SK-N-DZ (cell line): ENCODE data around the gene ASIC3.

Experiments used
- DNase-seq: peaks from one replicate; pipeline ENCODE4 v3.0.0-alpha.2; 2015; ENCODE audit warnings: low spot score

The ASIC3 gene

DNA sequence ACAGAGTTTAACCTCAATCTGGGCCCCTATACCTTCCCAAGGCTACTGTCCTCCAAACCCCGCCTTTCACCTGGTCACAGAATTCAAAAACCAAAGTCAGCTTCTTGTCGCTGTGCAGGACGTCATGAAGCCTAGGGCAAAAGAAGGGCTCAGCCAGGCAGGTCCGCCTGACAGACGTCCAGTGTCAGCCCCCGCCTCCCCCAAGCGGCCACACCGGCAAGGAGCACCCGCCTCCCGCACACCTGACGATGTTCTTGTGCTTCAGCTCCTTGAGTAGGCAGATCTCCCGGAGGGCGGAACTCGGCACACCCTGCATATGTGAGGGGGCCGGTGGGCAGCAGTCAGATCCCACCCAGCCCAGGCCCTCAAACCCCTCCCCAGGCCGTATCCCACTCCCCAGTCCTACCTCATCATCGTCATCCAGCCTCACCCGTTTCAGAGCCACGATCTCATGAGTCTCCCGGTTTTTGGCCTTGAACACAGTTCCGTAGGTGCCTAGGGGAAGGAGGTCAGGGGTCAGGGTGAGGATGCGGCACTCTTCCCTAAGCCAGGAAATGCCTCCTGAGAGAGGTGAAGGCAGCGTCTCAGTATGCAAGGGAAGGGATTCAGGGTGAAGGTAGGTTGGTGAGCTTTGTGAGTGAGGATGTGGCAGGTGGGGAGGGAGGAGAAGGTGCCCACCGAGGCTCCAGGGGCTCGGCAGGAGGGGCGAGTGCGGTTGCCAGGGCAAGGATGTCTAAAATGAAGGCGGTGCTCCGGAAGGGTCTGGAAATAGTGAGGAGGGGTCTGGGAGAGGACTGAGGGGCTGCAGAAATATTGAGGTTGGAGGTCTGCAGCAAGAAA, 8.6 kb downstream of the ASIC3 start:
- no peak for DNase-seq

DNA sequence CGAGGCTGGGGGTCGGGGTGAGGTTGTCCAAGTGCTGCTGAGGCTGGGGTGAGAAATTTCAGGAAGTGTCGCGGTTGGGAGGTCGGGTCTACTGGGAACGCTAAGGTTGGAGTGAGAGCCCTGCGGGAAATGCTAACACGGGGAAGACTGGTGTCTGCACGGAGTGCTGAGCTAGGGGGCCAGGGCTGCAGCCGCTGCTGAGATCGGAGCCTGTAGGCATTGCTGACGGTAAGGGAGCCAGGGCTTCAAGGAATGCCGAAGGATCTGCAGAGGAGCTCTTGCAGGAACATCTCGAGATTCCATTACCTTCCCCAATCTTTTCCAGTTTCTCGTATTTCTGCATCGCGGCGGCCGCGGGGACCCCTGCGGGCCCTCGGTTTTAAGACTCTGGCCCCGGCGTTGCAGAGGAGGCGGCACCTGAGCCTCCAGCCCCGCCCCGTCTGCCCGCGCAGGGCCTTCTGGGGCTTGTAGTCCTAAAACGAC, 9.2 kb downstream of the ASIC3 start, which contains the start of gene CDK5:
TSS of gene CDK5 (minus strand) at position 392 of the 483 bp plus-strand sequence. CDS start at position 343, 49 bp downstream.
- no peak for DNase-seq

DNA sequence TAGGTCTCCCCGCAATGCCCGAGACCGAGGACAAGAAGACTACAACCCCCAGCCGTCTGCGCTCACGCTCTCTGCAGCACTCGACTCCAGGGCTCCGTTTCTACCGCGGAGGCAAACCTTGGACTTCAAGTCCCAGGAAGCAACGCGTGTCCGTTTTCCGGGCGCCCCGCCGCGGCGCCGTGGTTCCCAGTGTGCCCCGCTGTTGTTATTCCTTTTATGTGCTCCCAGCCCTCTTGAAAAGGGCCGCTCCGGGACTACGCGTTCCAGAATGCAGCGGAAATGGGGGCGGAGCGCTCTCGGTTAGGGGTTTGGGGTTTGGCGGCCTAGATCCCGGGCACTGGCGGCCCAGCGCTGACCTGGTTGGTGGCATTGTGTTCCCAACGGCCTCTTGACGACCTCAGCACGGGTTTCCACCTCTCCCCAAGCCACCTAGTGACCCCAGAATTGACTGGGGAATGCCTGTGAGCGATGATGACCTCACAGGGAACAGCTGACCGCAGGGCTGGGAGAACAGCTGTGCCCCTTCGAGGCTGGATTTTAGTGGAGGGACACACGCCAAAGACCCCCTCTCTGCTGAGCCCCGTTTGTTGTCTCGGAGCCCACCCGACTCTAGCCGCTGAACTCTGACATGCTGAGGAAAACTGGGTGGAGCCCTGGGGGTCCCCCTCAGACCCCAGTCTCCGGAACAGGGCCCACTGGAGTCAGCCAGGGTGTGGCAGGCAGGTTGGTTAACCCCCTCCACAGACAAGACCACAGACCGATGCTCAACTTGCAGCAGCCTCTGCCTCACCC, 9.9 kb downstream of the ASIC3 start:
- DNase-seq, result peak; percentile 100

DNA sequence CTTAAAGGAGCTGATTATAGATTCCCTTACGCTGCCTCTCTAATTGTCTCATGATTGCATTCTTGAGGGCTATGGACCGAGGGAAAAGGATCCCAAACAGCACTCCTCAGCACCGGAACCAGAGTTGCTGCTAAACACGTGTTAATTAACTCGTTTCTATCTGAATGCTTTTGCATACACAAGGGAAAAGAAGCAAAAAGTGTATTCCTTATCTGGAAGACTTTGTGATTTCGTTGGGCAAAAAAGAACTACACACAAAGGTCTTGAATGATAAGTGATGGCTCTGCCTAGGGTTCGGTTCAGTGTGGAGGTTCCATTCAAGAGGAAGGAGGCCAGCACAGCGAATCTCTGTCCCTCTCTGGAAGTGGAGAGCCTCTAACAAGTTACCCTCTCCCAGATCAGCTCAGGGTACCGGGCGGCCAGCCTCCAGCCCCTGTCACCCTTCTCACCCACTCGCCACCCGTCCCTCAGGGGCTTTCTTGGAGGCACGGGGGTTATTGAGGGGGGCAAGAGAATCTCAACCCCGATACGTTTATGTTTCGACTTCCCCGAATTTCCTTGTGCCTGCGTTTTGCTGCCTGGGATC, 10.5 kb downstream of the ASIC3 start:
- no peak for DNase-seq

DNA sequence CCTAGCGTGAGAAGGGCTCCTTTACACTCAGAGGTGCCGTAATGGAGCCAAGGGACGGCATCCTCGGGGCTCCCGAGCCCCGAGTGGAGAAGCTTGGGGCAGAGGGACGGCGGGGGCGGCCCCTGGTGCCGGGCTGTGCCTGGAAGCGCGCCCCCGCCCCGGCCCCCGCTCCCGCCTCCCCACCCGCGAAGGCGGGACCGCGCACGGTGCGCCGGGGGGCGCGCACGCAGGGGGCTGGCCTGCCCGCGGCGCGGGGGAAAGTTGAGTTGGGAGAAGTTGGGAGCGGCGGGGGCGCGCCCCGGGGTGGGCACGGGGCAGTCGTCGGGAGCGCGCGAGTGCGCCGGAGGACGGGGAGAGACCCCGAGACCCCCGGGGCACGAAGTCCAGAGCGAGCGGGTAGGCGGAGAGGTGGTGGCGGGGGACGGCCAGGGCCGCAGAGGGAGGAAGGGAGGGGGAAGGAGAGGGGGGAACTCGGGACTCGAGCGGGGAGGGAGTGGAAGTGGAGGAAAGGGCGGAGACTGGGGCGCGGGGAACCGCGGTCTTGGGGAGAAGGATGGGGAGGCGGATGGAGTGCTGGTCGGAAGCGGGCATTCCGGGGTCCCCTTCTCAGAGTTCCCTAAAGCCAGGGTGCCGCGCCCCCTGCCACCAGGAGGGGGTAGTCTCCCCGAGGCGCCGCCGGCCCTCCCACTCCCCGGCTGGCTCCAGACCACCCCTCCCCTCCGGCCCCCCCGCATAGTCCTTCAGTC, 11.2 kb downstream of the ASIC3 start, which contains the start of gene SLC4A2:
TSS of gene SLC4A2 (plus strand) at position 223 of the 746 bp plus-strand sequence. CDS start 2,399 bp downstream, outside the sequence.
- DNase-seq, result peak; percentile 70

DNA sequence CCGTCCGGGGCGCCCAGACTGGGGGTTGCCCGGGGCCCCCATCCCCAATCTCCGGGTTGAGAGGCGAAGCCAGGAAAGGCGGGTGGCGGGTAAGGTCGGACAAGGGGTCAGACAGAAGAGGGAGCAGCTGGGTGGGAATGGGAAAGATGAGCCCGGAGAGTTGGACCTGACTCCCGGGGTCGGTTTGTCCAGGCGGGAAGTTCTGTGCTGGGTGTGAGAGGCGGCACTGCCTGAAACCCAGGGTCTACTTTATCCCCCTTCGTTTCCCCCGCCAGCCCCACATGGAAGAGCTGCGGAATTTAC, 11.7 kb downstream of the ASIC3 start:
- DNase-seq, result no peak

DNA sequence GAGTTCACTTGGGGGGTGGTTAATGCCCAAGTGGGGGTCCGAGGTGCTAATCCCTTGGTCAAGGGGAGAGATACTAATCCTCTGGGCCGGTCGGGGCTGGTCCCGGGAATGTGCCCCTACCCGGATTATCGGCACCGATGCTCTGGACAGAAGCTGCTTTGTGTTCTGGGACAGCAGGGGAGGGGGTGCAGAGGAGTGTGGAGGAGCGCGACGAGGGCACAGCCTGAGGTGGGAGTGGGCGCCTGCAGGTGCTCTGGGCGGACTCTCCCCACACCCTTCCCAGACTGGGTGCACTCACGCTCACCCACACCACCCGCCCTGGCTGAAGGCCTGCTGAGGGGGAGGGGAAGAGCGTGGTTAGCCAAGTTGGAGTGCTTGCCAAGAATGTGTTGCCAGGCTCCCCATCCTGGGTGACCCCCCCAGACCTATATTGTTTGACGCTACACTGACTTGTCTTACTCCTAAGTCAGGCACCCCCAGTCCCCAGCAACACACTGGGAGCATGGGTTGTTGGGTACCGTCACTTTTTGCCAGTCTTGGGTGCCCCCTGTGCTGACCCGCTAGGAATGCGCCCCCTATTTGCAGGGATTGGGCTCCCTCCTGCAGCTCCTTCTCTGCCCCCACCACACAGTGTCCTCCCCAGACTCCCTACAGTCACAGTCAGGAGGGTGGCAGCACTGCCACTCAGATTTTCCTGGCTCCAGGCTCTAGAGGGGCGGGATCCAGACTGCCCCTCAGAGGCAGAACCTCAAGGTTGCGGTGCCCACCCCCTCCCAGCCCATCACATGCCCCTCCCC, 12.3 kb downstream of the ASIC3 start:
- DNase-seq, result no peak

DNA sequence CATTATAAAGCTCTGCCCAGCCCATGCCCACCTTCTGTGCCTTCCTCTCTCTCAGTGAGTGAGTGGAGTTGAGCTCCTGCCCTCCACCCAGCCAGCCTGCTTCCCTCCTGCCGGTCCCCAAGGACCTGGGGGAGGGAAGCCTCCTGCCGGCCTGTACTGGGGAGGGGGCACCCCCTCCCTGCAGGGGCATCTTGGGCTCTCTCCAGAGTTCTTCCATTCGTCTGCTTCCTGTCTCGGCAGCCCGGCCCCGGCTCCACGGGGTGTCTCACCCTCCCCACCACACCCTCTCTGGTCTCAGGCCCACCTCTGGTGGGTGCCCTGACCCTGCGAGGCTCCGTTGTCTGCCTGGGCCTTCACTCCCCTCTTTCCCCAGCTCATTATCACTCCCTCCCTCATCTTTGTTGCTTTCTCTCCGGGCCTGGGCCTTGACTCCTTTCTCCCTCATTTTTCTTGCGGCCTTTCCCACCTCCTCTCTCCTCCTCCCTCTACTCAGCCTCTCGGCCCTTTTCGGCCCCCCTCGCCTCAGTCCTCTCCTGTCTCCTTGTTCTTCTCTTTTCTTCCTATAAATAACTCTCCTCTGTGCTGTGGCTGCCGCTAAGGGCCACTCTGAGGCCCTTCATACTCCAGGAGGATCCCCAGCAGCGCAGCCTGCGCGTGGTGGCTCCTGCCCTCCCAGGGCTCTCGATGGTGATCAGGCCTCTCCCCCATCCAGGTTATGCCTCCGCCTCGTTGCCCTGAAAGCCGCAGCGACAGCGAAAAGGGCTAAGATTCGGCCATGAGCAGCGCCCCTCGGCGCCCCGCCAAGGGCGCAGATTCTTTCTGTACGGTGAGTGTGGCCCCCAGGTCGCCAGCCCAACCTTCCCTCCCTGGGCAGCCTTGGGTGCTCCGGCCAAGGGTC, 13.1 kb downstream of the ASIC3 start:
- DNase-seq, result no peak

DNA sequence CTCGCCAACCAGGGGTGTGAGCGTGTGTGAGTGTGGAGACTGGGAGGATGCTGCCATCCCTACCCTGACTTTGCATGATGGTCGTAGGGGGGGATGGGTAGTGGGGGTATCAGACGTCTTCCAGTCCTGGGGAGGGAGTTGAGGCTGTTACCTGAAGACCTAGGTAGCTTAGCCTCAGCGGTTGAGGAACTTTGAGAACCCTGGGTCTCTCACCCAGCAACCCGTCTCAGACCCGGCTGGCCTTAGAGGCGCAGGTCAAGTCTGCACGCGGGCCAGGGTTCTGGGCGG, 13.7 kb downstream of the ASIC3 start:
- no peak for DNase-seq

DNA sequence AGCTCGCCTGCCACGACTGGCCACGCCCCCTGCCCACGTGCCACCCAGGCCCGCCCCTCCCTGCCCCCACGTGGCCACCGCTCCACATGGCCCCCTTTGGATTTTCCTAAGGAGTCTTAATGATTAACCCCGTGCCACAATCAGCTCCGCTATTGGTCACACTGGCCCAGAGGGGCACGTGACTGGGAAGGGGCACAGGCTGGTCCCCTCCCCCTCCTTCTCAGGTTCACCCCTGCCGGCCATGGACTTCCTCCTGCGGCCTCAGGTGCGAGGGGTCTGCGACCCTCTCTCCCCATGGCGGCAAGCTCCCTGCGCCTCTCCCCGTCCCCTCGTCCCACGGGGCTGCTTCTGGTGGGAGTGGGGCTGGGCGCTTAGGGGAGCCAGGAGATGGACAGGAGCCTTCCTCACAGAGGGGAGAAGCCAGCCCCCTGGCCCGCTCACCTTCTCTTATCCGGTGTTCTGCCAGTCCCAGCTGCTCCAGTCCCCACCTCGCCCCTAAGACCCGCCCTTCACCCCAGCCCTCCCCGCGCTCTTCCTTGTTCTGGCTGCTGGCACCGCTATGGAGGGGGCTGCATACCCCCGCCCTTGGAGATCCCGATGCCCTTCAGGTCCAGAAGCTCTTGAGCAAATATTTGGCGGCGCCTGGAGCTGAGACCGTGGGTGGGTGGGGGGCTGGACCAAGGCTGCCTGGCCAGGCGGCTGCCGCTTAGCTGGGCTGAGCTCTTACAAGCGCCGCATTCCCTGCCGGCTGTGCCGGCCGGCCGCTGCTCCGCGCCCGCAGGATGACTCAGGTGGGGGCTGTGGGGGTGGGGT, 14.3 kb downstream of the ASIC3 start:
- peak; percentile 90 for DNase-seq

DNA sequence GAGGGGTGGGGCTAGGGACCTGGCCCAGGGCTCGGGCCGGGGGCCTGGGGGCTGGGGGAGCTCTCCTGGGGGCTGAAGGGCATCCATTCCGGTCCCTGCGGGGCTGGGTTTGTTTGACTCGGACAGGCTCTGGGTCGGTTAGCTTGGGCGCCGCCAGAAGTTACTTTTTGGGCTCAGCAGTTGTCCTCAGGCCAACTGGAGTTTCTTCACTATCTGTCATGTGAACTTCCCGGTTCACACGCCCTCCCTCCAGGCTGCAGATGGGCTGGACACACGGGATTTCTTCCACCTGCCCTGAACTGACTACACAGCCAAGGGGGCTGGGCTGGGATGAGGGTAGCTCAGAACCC, 14.9 kb downstream of the ASIC3 start:
- DNase-seq, result no peak

DNA sequence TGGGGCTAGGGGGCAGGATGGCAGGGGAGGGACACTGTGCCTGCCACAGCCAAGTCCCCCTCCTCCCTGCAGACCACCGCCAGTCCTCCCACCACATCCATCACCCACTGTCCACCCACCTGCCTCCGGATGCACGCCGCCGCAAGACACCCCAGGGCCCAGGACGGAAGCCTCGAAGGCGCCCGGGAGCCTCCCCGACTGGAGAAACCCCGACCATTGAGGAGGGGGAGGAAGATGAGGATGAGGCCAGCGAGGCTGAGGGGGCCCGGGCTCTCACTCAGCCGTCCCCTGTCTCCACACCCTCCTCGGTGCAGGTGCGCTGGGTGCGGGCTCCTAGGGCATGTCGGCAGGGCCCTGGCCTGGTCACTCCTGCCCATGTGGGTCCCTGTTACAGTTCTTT, 16.1 kb downstream of the ASIC3 start:
- no peak for DNase-seq

DNA sequence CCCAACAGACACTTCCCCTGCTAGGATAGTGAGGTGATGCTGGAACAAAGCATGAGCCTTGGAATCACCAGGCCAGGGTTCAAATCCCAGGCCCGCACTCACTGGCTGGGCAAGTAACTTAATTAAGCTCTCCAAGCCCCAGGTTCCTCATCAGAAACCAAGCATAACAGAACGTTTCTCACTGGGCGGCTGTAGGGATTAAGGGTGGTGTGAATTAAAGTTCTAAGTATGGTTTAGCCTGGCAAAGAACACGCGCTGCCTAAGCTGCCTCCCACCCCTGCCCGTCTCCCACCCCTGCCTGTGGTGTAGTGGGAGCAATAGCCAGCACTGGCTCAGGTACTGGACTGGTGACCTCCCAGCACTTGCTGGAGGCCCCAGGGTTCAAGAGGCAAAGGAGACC, 16.7 kb downstream of the ASIC3 start:
- no peak for DNase-seq

DNA sequence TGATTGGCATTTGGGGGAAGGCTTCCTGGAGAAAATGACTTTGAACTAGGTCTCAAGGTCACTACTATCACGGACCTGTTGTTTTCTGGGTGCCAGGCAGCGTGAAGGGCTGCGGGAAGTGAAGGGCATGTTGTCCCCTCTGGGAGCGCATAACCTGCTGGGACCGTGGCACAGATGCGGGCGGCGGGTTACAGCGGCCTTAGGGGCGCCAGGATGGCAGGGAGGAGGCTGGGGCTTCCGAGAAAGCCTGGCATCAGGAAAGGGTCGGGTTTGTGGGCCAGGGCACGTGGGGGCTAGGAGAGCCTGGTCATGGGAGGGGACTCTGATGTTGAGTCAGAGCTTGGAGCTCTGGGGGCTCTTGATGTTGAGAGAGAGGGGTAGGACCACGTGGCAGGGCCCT, 17.2 kb downstream of the ASIC3 start:
- no peak for DNase-seq

DNA sequence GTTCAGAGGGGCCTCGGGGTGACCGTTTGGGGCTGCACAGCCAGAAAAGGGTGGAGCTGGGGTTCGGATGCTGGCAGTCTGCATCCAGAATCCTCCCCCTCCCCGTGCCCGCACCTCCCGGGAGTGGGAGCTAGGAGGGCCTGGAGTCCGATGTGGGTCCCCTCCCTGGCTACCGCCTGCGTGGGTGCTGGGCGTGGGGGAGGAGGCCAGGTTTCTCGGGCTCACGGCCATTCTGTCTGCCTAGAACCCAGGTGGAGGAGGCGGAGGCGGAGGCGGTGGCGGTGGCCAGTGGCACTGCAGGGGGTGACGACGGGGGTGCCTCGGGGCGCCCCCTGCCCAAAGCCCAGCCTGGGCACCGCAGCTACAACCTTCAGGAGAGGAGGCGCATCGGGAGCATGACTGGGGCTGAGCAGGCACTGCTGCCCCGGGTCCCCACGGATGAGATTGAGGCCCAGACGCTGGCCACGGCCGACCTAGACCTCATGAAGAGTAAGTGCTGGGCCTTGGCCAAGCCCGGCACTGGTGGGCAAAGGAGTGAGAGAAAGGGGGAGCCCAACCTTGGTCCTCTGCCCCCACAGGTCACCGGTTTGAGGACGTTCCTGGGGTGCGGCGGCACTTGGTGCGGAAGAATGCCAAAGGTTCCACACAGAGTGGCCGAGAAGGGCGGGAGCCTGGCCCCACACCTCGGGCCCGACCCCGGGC, 18.1 kb downstream of the ASIC3 start:
- DNase-seq, result no peak

DNA sequence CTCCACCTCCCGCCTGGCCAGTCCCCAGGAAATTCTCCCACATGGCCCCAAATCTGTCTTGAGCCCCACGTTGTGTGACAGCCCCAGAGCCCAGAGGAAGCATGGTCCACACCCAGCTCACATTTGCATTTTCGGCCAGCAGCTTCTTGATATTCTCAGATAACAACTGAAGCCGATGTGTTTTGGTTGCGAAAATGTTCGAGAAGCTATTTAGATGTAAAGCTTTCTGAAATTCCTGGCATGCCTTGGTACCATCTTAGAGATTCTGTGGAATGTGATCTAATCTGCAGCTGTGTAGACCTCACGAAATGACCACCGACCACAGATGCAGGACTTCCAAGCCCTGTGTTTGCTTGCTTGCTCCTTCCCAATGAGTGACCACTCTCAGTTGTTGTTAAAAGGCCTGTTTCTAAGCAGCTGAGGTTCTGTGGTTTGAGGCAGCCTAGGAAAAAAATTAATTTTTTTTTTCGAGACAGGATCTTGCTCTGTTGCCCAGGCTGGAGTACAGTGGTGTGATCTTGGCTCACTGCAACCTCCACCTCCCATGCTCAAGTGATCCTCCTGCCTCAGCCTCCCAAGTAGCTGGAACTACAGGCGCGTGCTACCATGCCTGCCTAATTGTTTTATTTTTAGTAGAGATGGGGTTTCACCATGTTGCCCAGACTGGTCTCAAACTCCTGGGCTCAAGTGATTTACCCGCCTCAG, 19.9 kb downstream of the ASIC3 start:
- no peak for DNase-seq

DNA sequence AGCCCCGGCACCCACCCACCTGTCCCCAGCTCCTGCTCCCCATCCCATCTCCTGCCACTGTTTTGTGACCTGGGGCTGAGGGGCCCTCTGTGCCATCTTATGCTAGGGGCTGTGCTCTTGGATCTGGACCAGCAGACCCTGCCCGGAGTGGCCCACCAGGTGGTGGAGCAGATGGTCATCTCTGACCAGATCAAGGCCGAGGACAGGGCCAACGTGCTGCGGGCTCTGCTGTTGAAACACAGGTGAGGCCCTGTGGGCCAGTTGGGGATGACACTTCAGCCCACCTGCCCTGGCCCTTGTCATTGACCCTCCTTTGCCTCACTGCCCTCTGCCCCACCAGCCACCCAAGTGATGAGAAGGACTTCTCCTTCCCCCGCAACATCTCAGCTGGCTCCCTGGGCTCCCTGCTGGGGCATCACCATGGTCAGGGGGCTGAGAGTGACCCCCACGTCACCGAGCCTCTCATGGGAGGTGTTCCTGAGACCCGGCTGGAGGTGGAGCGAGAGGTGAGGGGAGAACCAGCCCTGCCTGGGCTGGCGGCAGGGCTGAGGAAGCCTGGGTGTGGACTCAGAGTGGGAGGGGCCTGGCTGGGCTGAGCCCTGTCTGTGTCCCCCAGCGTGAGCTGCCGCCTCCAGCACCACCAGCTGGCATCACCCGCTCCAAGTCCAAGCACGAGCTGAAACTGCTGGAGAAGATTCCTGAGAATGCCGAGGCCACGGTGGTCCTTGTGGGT, 21.7 kb downstream of the ASIC3 start:
- no peak for DNase-seq
